ENCODE results near the gene NUDT8. TPM values are rescaled to one million over a fixed set of nuclear protein-coding genes. Genes with fewer than 3 reads are reported as not detected.

The NUDT8 gene
- total RNA-seq, 1 donor: 4.7 TPM

GRCh38 chr11:67634366-67635230 lies 4.9 kb upstream of the NUDT8 start:
- no peak overlapping the region for H3K4me3 ChIP-seq (ENCODE audit: low read depth, low read length)
- no peak for TF ChIP-seq CTCF (IDR thresholded peaks at IDR 0.05; ENCODE audit: insufficient read depth, low read depth, low read length)
- DNase-seq (ENCODE audit: low read depth): no peak

- no peak overlapping the region for H3K4me3 ChIP-seq (ENCODE audit: low read depth, low read length)
- DNase-seq (ENCODE audit: low read depth): no peak
- TF ChIP-seq CTCF (IDR thresholded peaks at IDR 0.05; ENCODE audit: insufficient read depth, low read depth, low read length): no peak
Measured at GRCh38 chr11:67633758-67634365, 4.1 kb upstream of the NUDT8 start.

- DNase-seq (ENCODE audit: low read depth): no peak
- TF ChIP-seq CTCF (IDR thresholded peaks at IDR 0.05; ENCODE audit: insufficient read depth, low read depth, low read length): no peak
- no peak overlapping the region for H3K4me3 ChIP-seq (ENCODE audit: low read depth, low read length)
Measured at GRCh38 chr11:67632982-67633755, 3.4 kb upstream of the NUDT8 start.

- TF ChIP-seq CTCF (IDR thresholded peaks at IDR 0.05; ENCODE audit: insufficient read depth, low read depth, low read length): no peak
- no peak for DNase-seq (ENCODE audit: low read depth)
- H3K4me3 ChIP-seq (ENCODE audit: low read depth, low read length): no peak overlapping the region
Measured at GRCh38 chr11:67632175-67632981, 2.6 kb upstream of the NUDT8 start.

GRCh38 chr11:67631853-67632174 lies 2.1 kb upstream of the NUDT8 start:
- DNase-seq (ENCODE audit: low read depth): no peak
- H3K4me3 ChIP-seq (ENCODE audit: low read depth, low read length): no peak overlapping the region
- no peak for TF ChIP-seq CTCF (IDR thresholded peaks at IDR 0.05; ENCODE audit: insufficient read depth, low read depth, low read length)

- no peak for TF ChIP-seq CTCF (IDR thresholded peaks at IDR 0.05; ENCODE audit: insufficient read depth, low read depth, low read length)
- H3K4me3 ChIP-seq (ENCODE audit: low read depth, low read length): no peak overlapping the region
- DNase-seq (ENCODE audit: low read depth): no peak
Measured at GRCh38 chr11:67631411-67631810, 1.7 kb upstream of the NUDT8 start.

All from fibroblast of villous mesenchyme (primary cell).